GM10266 (cell line): ENCODE measurements around the gene CTBP2.

ENCODE experiments used
- DNase-seq: peaks from one replicate; pipeline ENCODE4 v3.0.0; 2012; ENCODE audit errors: extremely low spot score
- CTCF ChIP-seq: IDR thresholded peaks from 2 replicates; pipeline ENCODE4 v1.5.1; 2012; ENCODE audit warnings: mild to moderate bottlenecking, low read depth; ENCODE audit not compliant: control insufficient read depth, insufficient read depth; ENCODE audit errors: missing control alignments

CTBP2 gene

GRCh38 chr10:125066764-125067450 is 93.5 kb downstream of the CTBP2 start:
- TF ChIP-seq CTCF: no peak
- DNase-seq: no peak

- DNase-seq: peak; percentile 79
- TF ChIP-seq CTCF: no peak
These were observed 95.5 kb downstream of the CTBP2 start for GRCh38 chr10:125064681-125065492.

GRCh38 chr10:125063256-125063925 is 97.0 kb downstream of the CTBP2 start:
- no peak for TF ChIP-seq CTCF
- no peak for DNase-seq

- DNase-seq: no peak
- TF ChIP-seq CTCF: no peak
These were observed 97.5 kb downstream of the CTBP2 start for GRCh38 chr10:125062914-125063230.

GRCh38 chr10:125062227-125062913 is 98.0 kb downstream of the CTBP2 start:
- no peak for TF ChIP-seq CTCF

GRCh38 chr10:125061557-125062226 is 98.7 kb downstream of the CTBP2 start:
- TF ChIP-seq CTCF: no peak
- no peak for DNase-seq

More at GRCh38 chr10:125062227-125062913, 98.0 kb downstream of the CTBP2 start:
- no peak for DNase-seq
